Activated CD4-positive, alpha-beta T cell treated with anti-CD3 and anti-CD28 coated beads, Interleukin-10, Interleukin-2, amounts not matched to agents 100 ng/mL and 50 ng/mL, durations not matched to agents 16 hours and 8 hours (primary cell): ENCODE measurements around the gene RAB39B.
A peak's percentile ranks its signal among the peaks of the same experiment; 100 is the strongest.
"Not testable (repeated sequence)": the region's sequence is repeated elsewhere in the genome, so short reads cannot be mapped to it uniquely, and the experiment has no call there.

Source experiments
- DNase-seq: peaks from one replicate; pipeline ENCODE4 v3.0.0-alpha.2; 2020

RAB39B gene

GRCh38 chrX:155263854-155264628 is at the start of gene RAB39B:
RAB39B (minus strand) TSS chrX:155264491; CDS start chrX:155264288, 203 bp downstream.
- DNase-seq: peak; percentile 79

DNA sequence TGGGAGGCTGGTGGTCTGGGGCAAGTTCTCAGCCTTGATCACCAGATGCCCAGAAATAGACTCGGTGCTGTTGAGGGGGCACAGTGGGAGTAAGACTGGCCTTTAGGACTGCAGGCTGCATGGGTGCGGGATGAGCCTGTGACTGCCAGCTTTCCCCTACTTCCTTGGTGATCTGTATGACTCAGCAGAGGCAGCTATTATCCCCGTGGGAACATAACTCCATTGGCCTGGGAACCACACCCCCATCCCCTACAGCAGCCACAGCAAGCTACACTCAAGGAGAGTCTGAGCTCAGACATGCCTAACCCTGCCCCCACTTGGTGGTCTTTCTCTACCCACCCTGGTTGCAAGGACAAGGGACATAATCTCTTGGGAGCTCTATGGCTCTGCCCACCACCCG is 49.5 kb upstream of the RAB39B start:
- DNase-seq: no peak

GRCh38 chrX:155293771-155294170 is 29.5 kb upstream of the RAB39B start:
- no peak for DNase-seq

- no peak for DNase-seq
Measured at GRCh38 chrX:155279873-155280272, 15.6 kb upstream of the RAB39B start.

DNA sequence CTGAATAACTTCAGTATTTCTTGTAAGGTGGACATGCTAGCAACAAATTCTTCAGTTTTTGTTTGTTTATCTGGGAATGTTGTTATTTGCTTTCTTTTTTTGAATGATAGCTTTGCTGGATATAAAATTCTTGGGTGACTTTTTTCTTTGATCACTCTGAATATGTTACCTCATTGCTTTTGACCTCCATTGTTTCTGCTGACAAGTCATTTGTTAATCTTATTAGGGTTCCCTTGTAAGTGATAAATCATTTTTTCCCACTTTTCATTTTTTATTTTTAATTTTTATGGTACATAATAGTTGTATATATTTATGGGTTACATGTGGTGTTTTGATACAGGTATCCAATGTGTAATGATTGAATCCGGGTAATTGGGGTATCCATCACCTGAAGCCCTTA is 6.7 kb upstream of the RAB39B start:
- DNase-seq: no peak

DNA sequence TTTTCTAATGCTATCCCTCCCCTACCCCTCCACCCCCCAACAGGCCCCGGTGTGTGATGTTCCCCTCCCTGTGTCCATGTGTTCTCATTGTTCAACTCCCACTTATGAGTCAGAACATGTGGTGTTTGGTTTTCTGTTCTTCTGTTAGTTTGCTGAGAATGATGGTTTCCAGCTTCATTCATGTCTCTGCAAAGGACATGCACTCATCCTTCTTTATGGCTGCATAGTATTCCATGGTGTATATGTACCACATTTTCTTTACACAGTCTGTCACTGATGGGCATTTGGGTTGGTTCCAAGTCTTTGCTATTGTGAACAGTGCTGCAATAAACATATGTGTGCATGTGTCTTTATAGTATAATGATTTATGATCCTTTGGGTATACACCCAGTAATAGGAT is 3.7 kb upstream of the RAB39B start:
- DNase-seq: not testable (repeated sequence)

DNA sequence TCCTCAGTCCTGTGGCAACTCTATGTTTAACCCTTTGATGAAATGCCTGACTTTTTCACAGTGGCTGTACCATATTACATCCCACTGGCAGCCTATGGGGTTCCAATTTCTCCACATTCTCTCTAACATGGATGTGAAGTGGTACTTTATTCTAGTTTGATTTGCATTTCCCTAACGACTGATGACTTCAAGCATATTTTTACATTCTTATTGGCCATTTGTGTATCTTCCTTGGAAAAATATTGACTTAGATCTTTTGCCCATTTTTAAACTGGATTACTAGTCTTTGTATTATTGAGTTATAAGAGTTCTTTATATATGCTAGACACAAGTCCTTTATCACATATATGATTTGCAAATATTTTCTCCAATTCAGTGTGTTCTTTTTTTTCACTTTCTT is 2.1 kb upstream of the RAB39B start:
- DNase-seq: no peak

DNA sequence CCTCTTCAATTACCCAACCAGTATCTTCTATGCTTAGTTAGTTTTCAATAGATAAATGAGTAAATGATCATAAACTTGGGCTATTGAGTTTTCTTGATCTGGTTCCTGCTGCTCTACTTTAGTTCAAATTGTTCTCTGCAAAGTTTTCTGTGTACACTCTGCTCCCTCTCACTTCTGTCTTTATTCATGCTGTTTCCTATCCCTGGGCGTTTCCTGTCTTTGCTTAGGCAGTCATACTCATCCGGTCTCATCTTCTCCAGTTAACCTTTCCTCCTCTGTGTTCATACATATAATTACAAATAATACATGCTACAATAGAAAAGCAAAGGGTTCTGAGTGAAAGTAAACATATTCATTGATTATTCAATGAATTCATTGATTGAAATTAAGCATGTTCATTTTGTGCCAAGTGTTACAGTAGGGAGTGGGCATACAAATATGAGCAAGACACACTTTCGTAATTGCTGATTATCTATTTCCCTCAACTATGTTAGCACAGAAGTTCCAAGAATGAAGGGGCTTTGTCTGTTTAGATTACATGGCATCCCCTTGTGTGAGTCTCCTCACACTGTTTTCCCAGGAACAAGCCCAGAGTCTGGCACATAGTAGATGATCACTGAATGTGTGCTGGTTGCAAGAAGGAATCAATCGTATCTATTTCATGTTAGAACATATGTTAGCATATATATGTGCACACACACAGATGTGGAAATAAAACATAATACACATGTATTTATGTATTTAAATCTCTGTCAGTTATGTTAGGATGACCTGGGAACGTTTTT is 1.1 kb downstream of the RAB39B start:
- DNase-seq: peak; percentile 35

- no peak for DNase-seq
Measured at GRCh38 chrX:155259752-155260151, 4.5 kb downstream of the RAB39B start.

GRCh38 chrX:155251391-155251790 is 12.9 kb downstream of the RAB39B start:
- no peak for DNase-seq

- DNase-seq: no peak
Measured at GRCh38 chrX:155247497-155247896, 16.8 kb downstream of the RAB39B start.

- DNase-seq: no peak
Measured at GRCh38 chrX:155246748-155247147, 17.5 kb downstream of the RAB39B start.

- DNase-seq: no peak
Measured at GRCh38 chrX:155242300-155242699, 22.0 kb downstream of the RAB39B start.

DNA sequence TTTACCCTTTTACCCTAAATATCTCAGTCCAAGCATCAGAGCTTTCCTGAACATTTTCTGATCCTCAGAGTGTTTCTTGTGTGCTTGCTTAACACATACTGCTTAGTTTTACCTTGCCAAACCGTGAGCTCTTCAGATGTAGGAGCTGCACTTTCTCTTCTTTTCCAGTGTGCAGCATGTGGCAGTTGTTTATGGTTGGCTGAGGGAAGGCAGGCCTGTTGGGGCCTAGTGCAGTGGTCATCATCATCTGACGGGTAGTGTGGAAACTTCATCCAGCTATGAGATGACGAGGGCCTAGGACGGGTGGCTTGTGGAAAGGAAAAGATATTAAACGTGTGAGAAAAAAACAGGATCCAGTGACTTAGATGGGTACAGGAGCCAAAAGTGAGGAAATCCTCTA is 26.6 kb downstream of the RAB39B start:
- no peak for DNase-seq

- DNase-seq: no peak
Measured at GRCh38 chrX:155235891-155236290, 28.4 kb downstream of the RAB39B start.

DNA sequence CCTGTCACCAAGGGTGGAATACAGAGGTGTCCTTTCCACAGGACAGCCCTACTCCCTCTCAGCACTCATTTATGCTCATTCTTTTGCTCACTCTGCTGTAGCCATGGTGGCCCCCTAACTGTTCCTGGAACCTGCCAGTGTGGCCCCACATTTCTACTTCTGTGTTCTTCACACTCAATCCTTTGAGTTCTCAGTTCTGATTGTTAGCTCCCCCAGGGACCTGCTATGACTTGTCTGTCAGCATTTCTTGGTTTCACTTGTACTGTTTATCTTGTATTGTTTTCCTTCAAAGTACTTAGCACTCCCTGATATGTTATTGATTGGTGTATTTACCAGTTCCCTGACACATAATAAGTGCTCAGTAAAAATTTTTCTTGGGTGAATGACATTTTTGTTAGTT is 33.1 kb downstream of the RAB39B start:
- no peak for DNase-seq

GRCh38 chrX:155225774-155226173 is 38.5 kb downstream of the RAB39B start:
- DNase-seq: no peak

DNA sequence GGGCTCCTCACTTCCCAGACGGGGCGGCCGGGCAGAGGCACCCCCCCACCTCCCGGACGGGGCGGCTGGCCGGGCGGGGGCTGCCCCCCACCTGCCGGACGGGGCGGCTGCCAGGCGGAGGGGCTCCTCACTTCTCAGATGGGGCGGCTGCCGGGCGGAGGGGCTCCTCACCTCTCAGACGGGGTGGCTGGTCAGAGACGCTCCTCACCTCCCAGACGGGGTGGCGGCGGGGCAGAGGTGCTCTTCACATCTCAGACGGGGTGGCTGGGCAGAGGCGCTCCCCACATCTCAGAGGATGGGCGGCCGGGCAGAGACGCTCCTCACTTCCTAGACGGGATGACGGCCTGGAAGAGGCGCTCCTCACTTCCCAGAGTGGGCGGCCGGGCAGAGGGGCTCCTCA is 40.5 kb downstream of the RAB39B start:
- DNase-seq: not testable (repeated sequence)

DNA sequence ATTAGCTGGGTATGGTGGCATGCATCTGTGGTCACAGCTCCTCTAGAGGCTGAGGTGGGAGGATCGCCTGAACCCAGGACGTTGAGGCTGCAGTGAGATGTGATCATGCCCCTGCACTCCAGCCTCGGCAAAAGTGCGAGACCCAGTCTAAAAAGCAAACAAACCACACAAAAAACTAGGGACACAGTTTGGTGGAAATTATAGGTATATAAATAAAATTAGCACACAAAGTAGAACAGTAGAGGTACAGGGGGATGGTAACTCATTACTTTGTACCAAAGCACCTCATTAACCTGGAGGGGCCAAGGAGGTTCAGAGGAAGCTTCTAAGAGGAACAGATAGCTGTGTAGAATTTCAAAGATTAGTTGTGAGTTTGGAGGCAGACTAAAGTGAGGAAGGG is 42.9 kb downstream of the RAB39B start:
- no peak for DNase-seq

- DNase-seq: no peak
Measured at GRCh38 chrX:155218777-155219176, 45.5 kb downstream of the RAB39B start.

GRCh38 chrX:155216940-155217440 is 47.3 kb downstream of the RAB39B start:
- DNase-seq: peak; percentile 3

DNA sequence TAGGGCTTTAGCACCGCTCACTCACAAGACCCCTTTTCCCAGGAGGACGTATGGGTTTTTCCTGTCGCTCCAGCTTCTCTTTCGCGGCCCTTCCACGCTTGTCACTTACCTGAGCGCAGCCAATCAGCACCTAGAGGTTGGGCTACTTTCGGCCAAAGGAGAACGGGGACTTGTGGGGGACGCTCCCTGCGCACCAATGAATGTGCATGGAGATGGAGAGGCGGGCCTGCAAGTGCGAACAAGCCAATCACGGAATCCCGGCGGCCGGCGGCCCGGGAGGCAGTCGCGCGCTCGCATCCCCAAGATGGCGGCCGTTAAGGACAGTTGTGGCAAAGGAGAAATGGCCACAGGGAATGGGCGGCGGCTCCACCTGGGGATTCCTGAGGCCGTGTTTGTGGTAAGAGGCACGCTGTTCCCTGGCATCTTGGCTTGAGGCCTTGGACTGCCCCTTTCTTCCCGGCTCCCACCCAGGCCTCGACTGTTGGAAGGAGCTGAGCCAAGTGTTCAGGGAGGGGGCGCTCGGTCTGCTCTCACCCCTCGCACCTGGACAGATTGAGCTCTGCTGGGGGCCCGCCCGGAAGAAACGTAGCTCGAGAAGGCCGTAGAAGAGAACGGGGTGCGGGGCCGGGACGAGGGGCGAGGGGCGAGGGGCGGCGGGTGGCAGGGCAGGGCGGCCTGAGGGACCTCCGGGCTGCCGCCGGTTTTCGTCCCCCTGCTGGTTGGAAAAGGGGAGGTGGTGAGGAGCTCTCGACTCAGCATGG is 47.9 kb downstream of the RAB39B start, which contains the start of gene VBP1:
TSS of gene VBP1 (plus strand) at position 282 of the 761 bp plus-strand sequence. CDS start at position 305, 23 bp downstream.
- DNase-seq: peak; percentile 94
